Measurements from ENCODE around the gene H2BK1. TPM values are rescaled to one million over a fixed set of nuclear protein-coding genes. Genes with fewer than 3 reads are reported as not detected.

The H2BK1 gene
- total and polyA plus RNA-seq, 2 experiments from 2014 or later: not detected

GRCh38 chr7:151251689-151252560, 41.6 kb upstream of the H2BK1 start:
- H3K4me2 ChIP-seq (ENCODE audit: unreplicated experiment): peak overlapping the region; percentile 100
- TF ChIP-seq EZH2phosphoT487 (IDR thresholded peaks at IDR 0.05; ENCODE audit: insufficient read depth, low read depth): no peak
- TF ChIP-seq EZH2 (IDR thresholded peaks at IDR 0.05; ENCODE audit: insufficient read depth, poor library complexity, severe bottlenecking): no peak
- H4K20me1 ChIP-seq (ENCODE audit: insufficient read depth): no peaks in the 10 kb centered on the region
- peak; percentile 84 for DNase-seq
- WGBS, 2 experiments (ENCODE audit: low coverage in 1 of 2, low lambda C conversion rate in 2 of 2, missing lambda C conversion rate in 2 of 2): 1% methylated on average over 21 to 29 of the region's 79 CpGs
- no peaks in the 10 kb centered on the region for H3K36me3 ChIP-seq (ENCODE audit: low read depth)
- peaks cover 13% of the 10 kb centered on the region; the same call in 1 of the 2 replicates for H3K4me1 ChIP-seq (ENCODE audit: insufficient read depth)
- no peaks in the 10 kb centered on the region for H3K9me2 ChIP-seq (ENCODE audit: insufficient read depth)
- H2AFZ ChIP-seq: peak overlapping the region; percentile 93
- peaks cover 2% of the 10 kb centered on the region for H3K27me3 ChIP-seq (replicated peaks; ENCODE audit: insufficient read depth)
- H3F3A ChIP-seq (ENCODE audit: insufficient read depth): no peaks in the 10 kb centered on the region; the same call in 1 of the 2 replicates
- in situ Hi-C loops (cut with MboI): no loop called here
- H3K79me2 ChIP-seq (ENCODE audit: insufficient read depth): no peaks in the 10 kb centered on the region
- H3K4me3 ChIP-seq: peak overlapping the region; percentile 98
- H3K9me3 ChIP-seq (ENCODE audit: low read depth): no peaks in the 10 kb centered on the region
- H3K27ac ChIP-seq: peak overlapping the region; percentile 76
- H3K9ac ChIP-seq: peak overlapping the region; percentile 90

DNA sequence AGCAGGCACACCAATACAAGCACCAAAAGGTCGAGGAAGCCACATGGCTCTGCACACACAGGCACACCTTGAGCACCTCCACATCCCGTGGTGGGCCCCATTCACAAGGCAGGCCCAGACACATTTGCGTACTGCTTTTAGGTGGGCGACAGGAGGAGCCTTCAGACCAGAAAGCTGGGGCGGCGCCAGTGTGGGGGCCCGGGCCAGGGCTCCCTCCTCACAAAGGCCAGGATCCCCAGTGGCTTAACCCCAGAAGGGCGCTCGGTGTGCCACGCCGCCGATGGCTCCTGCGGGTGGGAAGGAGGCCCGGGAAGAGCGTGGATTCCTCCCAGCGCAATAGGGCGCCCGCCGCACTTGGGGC, 41.0 kb upstream of the H2BK1 start:
- in situ Hi-C loops (cut with MboI): no loop called here
- WGBS, 2 experiments (ENCODE audit: low coverage in 1 of 2, low lambda C conversion rate in 2 of 2, missing lambda C conversion rate in 2 of 2): 4% methylated on average over 18 to 19 of the region's 19 CpGs

DNA sequence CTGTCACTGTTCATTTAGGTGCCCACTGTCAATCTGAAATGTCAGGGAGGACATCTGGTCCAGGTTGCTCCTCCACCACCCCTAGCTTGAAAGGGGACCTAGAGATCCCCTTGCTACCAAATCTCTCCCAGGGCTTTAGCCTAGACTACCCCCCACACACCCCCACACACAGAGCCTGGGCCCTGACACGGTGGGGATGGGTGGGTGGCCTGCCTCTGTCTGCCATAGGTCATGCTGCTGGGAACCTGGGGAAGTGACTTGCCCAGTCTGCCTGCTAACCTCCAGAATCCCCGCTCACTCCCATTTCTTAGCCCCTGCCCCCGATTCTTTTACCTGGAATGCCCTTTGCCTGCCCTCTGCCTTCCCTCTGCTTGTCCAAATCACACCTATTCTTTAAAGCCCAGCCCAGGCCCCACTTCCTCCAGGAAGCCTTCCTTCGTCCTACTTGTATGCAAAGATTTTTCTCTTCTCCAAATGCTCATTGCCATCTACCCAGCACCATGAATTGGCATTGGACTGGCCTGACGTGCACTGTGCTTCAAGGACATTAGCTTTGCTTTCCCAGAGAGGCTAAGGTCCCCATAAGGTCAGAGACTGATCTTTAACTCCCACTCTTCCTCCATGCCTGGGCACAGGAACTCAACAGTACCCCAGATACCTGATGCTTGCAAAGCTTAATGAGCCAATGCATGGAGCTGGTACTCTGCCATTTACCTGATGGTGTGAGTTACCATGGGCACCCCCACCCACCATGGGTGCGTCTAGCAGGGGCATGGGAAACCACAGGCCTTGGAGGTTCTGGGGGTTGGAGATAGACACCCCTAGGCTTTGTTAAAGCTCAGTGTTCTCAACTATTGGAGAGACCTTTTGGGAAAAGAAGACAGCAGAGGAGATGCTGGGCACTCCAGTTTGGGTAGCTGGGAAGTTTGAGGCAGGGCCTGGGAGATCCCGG, 40.2 kb upstream of the H2BK1 start:
- Histone ChIP-seq H3K9me2 (ENCODE audit: insufficient read depth) (no peaks in the 10 kb centered on the region), H3K36me3 (ENCODE audit: low read depth) (no peaks in the 10 kb centered on the region), H3K27me3 (replicated peaks; ENCODE audit: insufficient read depth) (no peaks in the 10 kb centered on the region), H3K4me3 (peak overlapping the region; percentile 98; the same call in 1 of the 2 replicates), H3K9me3 (ENCODE audit: low read depth) (no peaks in the 10 kb centered on the region), H4K20me1 (ENCODE audit: insufficient read depth) (no peaks in the 10 kb centered on the region), H3K9ac (peak overlapping the region; percentile 90; the same call in 1 of the 2 replicates), H3F3A (ENCODE audit: insufficient read depth) (no peaks in the 10 kb centered on the region; the same call in 1 of the 2 replicates), H2AFZ (no peak overlapping the region), H3K4me1 (ENCODE audit: insufficient read depth) (peaks cover 13% of the 10 kb centered on the region; the same call in 1 of the 2 replicates), H3K4me2 (ENCODE audit: unreplicated experiment) (peak overlapping the region; percentile 91), H3K27ac (no peak overlapping the region), H3K79me2 (ENCODE audit: insufficient read depth) (no peaks in the 10 kb centered on the region)
- 72 to 73% methylated on average over 7 of the region's 7 CpGs for WGBS, 2 experiments (ENCODE audit: low coverage in 1 of 2, low lambda C conversion rate in 2 of 2, missing lambda C conversion rate in 2 of 2)
- DNase-seq: no peak
- TF ChIP-seq EZH2 (IDR thresholded peaks at IDR 0.05; ENCODE audit: insufficient read depth, poor library complexity, severe bottlenecking) (no peak), EZH2phosphoT487 (IDR thresholded peaks at IDR 0.05; ENCODE audit: insufficient read depth, low read depth) (no peak)
- in situ Hi-C loops (cut with MboI): no loop called here

More for the DNA sequence above, 41.0 kb upstream of the H2BK1 start:
- H4K20me1 ChIP-seq (ENCODE audit: insufficient read depth): no peaks in the 10 kb centered on the region
- H3K4me1 ChIP-seq (ENCODE audit: insufficient read depth): peaks cover 13% of the 10 kb centered on the region; the same call in 1 of the 2 replicates
- peak overlapping the region; percentile 90 for H3K9ac ChIP-seq
- TF ChIP-seq EZH2phosphoT487 (IDR thresholded peaks at IDR 0.05; ENCODE audit: insufficient read depth, low read depth) (no peak), EZH2 (IDR thresholded peaks at IDR 0.05; ENCODE audit: insufficient read depth, poor library complexity, severe bottlenecking) (no peak)
- H3K27ac ChIP-seq: peak overlapping the region; percentile 45
- no peaks in the 10 kb centered on the region for H3K36me3 ChIP-seq (ENCODE audit: low read depth)
- no peaks in the 10 kb centered on the region for H3K27me3 ChIP-seq (replicated peaks; ENCODE audit: insufficient read depth)
- no peaks in the 10 kb centered on the region; the same call in 1 of the 2 replicates for H3F3A ChIP-seq (ENCODE audit: insufficient read depth)
- DNase-seq: no peak
- H3K4me3 ChIP-seq: peak overlapping the region; percentile 98
- H3K9me3 ChIP-seq (ENCODE audit: low read depth): no peaks in the 10 kb centered on the region
- no peaks in the 10 kb centered on the region for H3K9me2 ChIP-seq (ENCODE audit: insufficient read depth)
- H3K79me2 ChIP-seq (ENCODE audit: insufficient read depth): no peaks in the 10 kb centered on the region
- H2AFZ ChIP-seq: peak overlapping the region; percentile 77
- H3K4me2 ChIP-seq (ENCODE audit: unreplicated experiment): peak overlapping the region; percentile 86

GRCh38 chr7:151249732-151250072, 39.4 kb upstream of the H2BK1 start:
- Histone ChIP-seq H3K79me2 (ENCODE audit: insufficient read depth) (no peaks in the 10 kb centered on the region), H3K27me3 (replicated peaks; ENCODE audit: insufficient read depth) (no peaks in the 10 kb centered on the region), H3K4me2 (ENCODE audit: unreplicated experiment) (peak overlapping the region; percentile 91), H3K4me3 (peak overlapping the region; percentile 91), H4K20me1 (ENCODE audit: insufficient read depth) (no peaks in the 10 kb centered on the region), H2AFZ (peak overlapping the region; percentile 74), H3K36me3 (ENCODE audit: low read depth) (no peaks in the 10 kb centered on the region), H3F3A (ENCODE audit: insufficient read depth) (no peaks in the 10 kb centered on the region; the same call in 1 of the 2 replicates), H3K9ac (peak overlapping the region; percentile 87), H3K27ac (peak overlapping the region; percentile 82), H3K9me2 (ENCODE audit: insufficient read depth) (no peaks in the 10 kb centered on the region), H3K4me1 (ENCODE audit: insufficient read depth) (peaks cover 13% of the 10 kb centered on the region; the same call in 1 of the 2 replicates), H3K9me3 (ENCODE audit: low read depth) (no peaks in the 10 kb centered on the region)
- no peak for TF ChIP-seq EZH2 (IDR thresholded peaks at IDR 0.05; ENCODE audit: insufficient read depth, poor library complexity, severe bottlenecking)
- TF ChIP-seq EZH2phosphoT487 (IDR thresholded peaks at IDR 0.05; ENCODE audit: insufficient read depth, low read depth): no peak
- peak; percentile 75 for DNase-seq
- WGBS, 2 experiments (ENCODE audit: low coverage in 1 of 2, low lambda C conversion rate in 2 of 2, missing lambda C conversion rate in 2 of 2): 4 to 7% methylated on average over 2 to 5 of the region's 5 CpGs
- in situ Hi-C loops (cut with MboI): no loop called here
